PC-9 (cell line): ENCODE data around the gene TRIM9. TPM values are rescaled to one million over a fixed set of nuclear protein-coding genes. Genes with fewer than 3 reads are reported as not detected.
A peak's percentile ranks its signal among the peaks of the same experiment; 100 is the strongest.

ENCODE experiments used
- BruUV-seq: library from RNA; stranded (reverse); fragments of 400-500 nt; replicated peaks from 2 replicates; lab custom pipeline; 2021; lab: Mats Ljungman, UMichigan
- CTCF ChIA-PET: fragments of 300-600 bp; sonication (Branson Sonifier 250); formaldehyde crosslinking; loops from one replicate; lab custom pipeline; 2022; ENCODE audit warnings: antibody characterized with exemption; lab: Charles Lee
- POLR2A ChIA-PET: fragments of 300-600 bp; sonication (Branson Sonifier 250); formaldehyde crosslinking; loops from one replicate; lab custom pipeline; 2022; ENCODE audit warnings: antibody characterized with exemption; ENCODE audit not compliant: unreplicated experiment; lab: Charles Lee
- DNase-seq, 2 experiments: peaks; one replicate each; pipeline versions ENCODE4 v3.0.0 to v3.0.0-alpha.2; 2015 to 2022; ENCODE audit warnings: mixed read lengths in 1 of 2
- H2AFZ ChIP-seq: fragments of 200-600 bp; sonication (generic); 2 replicates; pipeline ENCODE4 v1.8.1; 2017; ENCODE audit warnings: antibody characterized with exemption
- H3F3A ChIP-seq: fragments of 200-600 bp; sonication (generic); 2 replicates; pipeline ENCODE4 v1.8.1; 2017; ENCODE audit warnings: antibody characterized with exemption, mild to moderate bottlenecking, low read depth; ENCODE audit not compliant: insufficient read depth
- H3K27ac ChIP-seq: fragments of 200-600 bp; sonication (generic); 2 replicates; pipeline ENCODE4 v1.6.1; 2016; ENCODE audit warnings: mixed run types
- H3K27me3 ChIP-seq: fragments of 200-600 bp; sonication (generic); 2 replicates; pipeline ENCODE4 v1.6.1; 2016; ENCODE audit warnings: low read depth, mixed run types; ENCODE audit not compliant: insufficient read depth
- H3K36me3 ChIP-seq: fragments of 200-600 bp; sonication (generic); 2 replicates; pipeline ENCODE4 v1.6.1; 2016; ENCODE audit warnings: low read depth, mixed run types
- H3K4me1 ChIP-seq: fragments of 200-600 bp; sonication (generic); replicated peaks from 2 replicates; pipeline ENCODE4 v1.6.1; 2016; ENCODE audit warnings: mixed run types; ENCODE audit not compliant: insufficient read depth
- H3K4me2 ChIP-seq: fragments of 200-600 bp; sonication (generic); 2 replicates; pipeline ENCODE4 v1.6.1; 2017; ENCODE audit warnings: mixed run types
- H3K4me3 ChIP-seq: fragments of 200-600 bp; sonication (generic); 2 replicates; pipeline ENCODE4 v1.6.1; 2016; ENCODE audit warnings: mixed run types
- H3K79me2 ChIP-seq: fragments of 200-600 bp; sonication (generic); 2 replicates; pipeline ENCODE4 v1.6.1; 2017; ENCODE audit warnings: low read depth, mixed run types
- H3K9me2 ChIP-seq: fragments of 200-600 bp; sonication (generic); 2 replicates; pipeline ENCODE4 v1.8.1; 2017; ENCODE audit warnings: mild to moderate bottlenecking; ENCODE audit not compliant: insufficient read depth
- H3K9me3 ChIP-seq: fragments of 200-600 bp; sonication (generic); 2 replicates; pipeline ENCODE4 v1.8.1; 2016; ENCODE audit warnings: low read depth; ENCODE audit not compliant: insufficient read depth
- H4K20me1 ChIP-seq: fragments of 200-600 bp; sonication (generic); 2 replicates; pipeline ENCODE4 v1.8.1; 2017; ENCODE audit not compliant: insufficient read depth
- EZH2 ChIP-seq: fragments of 200-600 bp; sonication (generic); IDR thresholded peaks from 2 replicates; pipeline ENCODE4 v1.8.0; 2017; ENCODE audit warnings: antibody characterized with exemption, low read depth
- intact Hi-C: fragments of 100-400 bp; cut with micrococcal nuclease; formaldehyde crosslinking; loops from one replicate; pipeline ENCODE4 v1.10.0; 2022; ENCODE audit not compliant: unreplicated experiment
- total RNA-seq: library from RNA; stranded (reverse); gene quantifications from 2 replicates; pipeline ENCODE4 v1.2.3, GENCODE V29; 2021
- TF ChIP-seq, protein P1 (sequence below): fragments of 200-600 bp; sonication (generic); conservative IDR thresholded peaks from 2 replicates; pipeline ENCODE4 v1.6.1; 2017; ENCODE audit warnings: mixed run types, antibody characterized with exemption, mild to moderate bottlenecking, moderate library complexity

The TRIM9 gene
- total RNA-seq, 1 experiment from 2014 or later, result 2.1 TPM

- Histone ChIP-seq H4K20me1 (no peaks in the 10 kb centered on the region), H3K4me1 (peaks cover 17% of the 10 kb centered on the region), H3K9me2 (no peaks in the 10 kb centered on the region; the same call in 1 of the 2 replicates), H3F3A (peaks cover 16% of the 10 kb centered on the region), H3K36me3 (peaks cover 42% of the 10 kb centered on the region), H3K4me2 (0 out of 2 replicates have a peak overlapping the region, but pooled peaks have one; percentile 24), H3K27ac (0 out of 2 replicates have a peak overlapping the region, but pooled peaks have one; percentile 15), H3K79me2 (no peaks in the 10 kb centered on the region), H3K4me3 (no peak overlapping the region), H3K27me3 (no peaks in the 10 kb centered on the region), H2AFZ (no peak overlapping the region), H3K9me3 (no peaks in the 10 kb centered on the region)
- TF ChIP-seq, protein P1, sequence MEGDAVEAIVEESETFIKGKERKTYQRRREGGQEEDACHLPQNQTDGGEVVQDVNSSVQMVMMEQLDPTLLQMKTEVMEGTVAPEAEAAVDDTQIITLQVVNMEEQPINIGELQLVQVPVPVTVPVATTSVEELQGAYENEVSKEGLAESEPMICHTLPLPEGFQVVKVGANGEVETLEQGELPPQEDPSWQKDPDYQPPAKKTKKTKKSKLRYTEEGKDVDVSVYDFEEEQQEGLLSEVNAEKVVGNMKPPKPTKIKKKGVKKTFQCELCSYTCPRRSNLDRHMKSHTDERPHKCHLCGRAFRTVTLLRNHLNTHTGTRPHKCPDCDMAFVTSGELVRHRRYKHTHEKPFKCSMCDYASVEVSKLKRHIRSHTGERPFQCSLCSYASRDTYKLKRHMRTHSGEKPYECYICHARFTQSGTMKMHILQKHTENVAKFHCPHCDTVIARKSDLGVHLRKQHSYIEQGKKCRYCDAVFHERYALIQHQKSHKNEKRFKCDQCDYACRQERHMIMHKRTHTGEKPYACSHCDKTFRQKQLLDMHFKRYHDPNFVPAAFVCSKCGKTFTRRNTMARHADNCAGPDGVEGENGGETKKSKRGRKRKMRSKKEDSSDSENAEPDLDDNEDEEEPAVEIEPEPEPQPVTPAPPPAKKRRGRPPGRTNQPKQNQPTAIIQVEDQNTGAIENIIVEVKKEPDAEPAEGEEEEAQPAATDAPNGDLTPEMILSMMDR, result no peak
- TF ChIP-seq EZH2, result no peak
- BruUV-seq, result no TSS peak
- DNase-seq, result peak in 1 of 2 experiments; percentile 51
- CTCF ChIA-PET, result interaction anchor here (0.5 kb wide), 1 partner anchor 125 kb away, joined by 14 read pairs; no protein-coding TSS in a partner anchor
- intact Hi-C loops, result no loop called here
- POLR2A ChIA-PET, result interaction anchor here (0.6 kb wide), 1 partner anchor 383 kb away, joined by 4 read pairs; no protein-coding TSS in a partner anchor
Measured at GRCh38 chr14:50932592-50933495, 162.1 kb downstream of the TRIM9 start.

GRCh38 chr14:50932156-50932555, 162.7 kb downstream of the TRIM9 start:
- intact Hi-C loops, result no loop called here
- Histone ChIP-seq H3K9me2 (no peaks in the 10 kb centered on the region; the same call in 1 of the 2 replicates), H2AFZ (no peak overlapping the region), H3K27me3 (no peaks in the 10 kb centered on the region), H3K4me3 (no peak overlapping the region), H3K4me2 (no peak overlapping the region), H3K4me1 (peaks cover 10% of the 10 kb centered on the region), H3F3A (peaks cover 12% of the 10 kb centered on the region; the same call in 1 of the 2 replicates), H3K79me2 (no peaks in the 10 kb centered on the region), H3K9me3 (no peaks in the 10 kb centered on the region), H3K36me3 (peaks cover 42% of the 10 kb centered on the region), H3K27ac (no peak overlapping the region), H4K20me1 (no peaks in the 10 kb centered on the region)
- ChIA-PET CTCF (no interaction called here), POLR2A (no interaction called here)
- DNase-seq, result no peak
- TF ChIP-seq, protein P1, result no peak
- BruUV-seq, result no TSS peak

GRCh38 chr14:50931559-50931958, 163.3 kb downstream of the TRIM9 start:
- no peak overlapping the region for H3K4me2 ChIP-seq
- intact Hi-C loops, result no loop called here
- H3F3A ChIP-seq, result peaks cover 8% of the 10 kb centered on the region; the same call in 1 of the 2 replicates
- TF ChIP-seq, protein P1, result no peak
- TF ChIP-seq EZH2, result no peak
- ChIA-PET CTCF (no interaction called here), POLR2A (no interaction called here)
- H3K9me2 ChIP-seq, result no peaks in the 10 kb centered on the region; the same call in 1 of the 2 replicates
- no peak overlapping the region for H3K27ac ChIP-seq
- peaks cover 42% of the 10 kb centered on the region for H3K36me3 ChIP-seq
- H4K20me1 ChIP-seq, result no peaks in the 10 kb centered on the region
- H3K79me2 ChIP-seq, result no peaks in the 10 kb centered on the region
- no peaks in the 10 kb centered on the region for H3K9me3 ChIP-seq
- DNase-seq, result no peak
- no peaks in the 10 kb centered on the region for H3K27me3 ChIP-seq
- H2AFZ ChIP-seq, result no peak overlapping the region
- peaks cover 4% of the 10 kb centered on the region for H3K4me1 ChIP-seq
- no TSS peak for BruUV-seq
- no peak overlapping the region for H3K4me3 ChIP-seq
